ENCODE measurements around the gene TNFRSF18. TPM values are rescaled to one million over a fixed set of nuclear protein-coding genes. Genes with fewer than 3 reads are reported as not detected.

The TNFRSF18 gene
- total and polyA plus RNA-seq, 2 experiments from 2014 or later = 1.1 to 1.5 TPM

DNA sequence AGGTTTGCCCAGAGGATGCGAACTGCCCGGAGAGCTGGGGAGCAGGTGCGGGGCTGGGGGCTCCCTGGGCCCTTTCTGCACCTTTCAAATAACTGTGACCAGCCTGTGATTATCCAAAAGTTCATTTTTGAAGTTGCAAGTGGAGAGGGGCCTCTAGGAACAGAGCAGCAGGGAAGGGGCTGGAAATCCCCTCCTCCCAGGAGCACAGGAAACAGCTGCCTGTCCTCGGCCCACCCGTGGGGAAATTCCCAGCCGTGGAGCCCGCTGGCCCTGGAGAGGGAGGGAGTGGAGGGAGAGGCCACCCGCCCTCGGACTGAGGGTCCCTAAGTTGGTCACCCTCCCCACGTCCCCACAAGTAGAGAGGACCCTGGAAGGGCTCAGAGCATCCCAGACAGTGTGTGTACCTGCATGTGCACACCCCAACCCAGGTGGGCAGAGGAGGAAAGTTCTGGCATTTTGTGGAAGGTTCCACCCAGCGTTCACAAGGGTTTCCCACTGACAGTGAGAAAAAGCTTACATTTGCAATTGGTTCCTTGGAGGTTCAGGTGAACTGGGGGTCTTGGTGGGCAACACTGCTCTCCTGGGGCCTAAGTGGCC is 8.8 kb upstream of the TNFRSF18 start:
- no peak overlapping the region for H3K4me3 ChIP-seq
- Mint-ChIP-seq H3K9me3 (no peaks in the 10 kb centered on the region), H3K36me3 (ENCODE audit: low read depth) (peaks cover 12% of the 10 kb centered on the region; the same call in 2 of the 3 replicates), H3K27me3 (ENCODE audit: insufficient read depth, low read depth, poor library complexity) (peaks cover 10% of the 10 kb centered on the region), H3K4me3 (no peak overlapping the region), H3K4me1 (no peaks in the 10 kb centered on the region), H3K27ac (no peak overlapping the region)
- no peaks in the 10 kb centered on the region for H3F3A ChIP-seq (replicated peaks; ENCODE audit: low read depth)
- no peaks in the 10 kb centered on the region; the same call in 1 of the 2 replicates for H4K20me1 ChIP-seq (replicated peaks; ENCODE audit: insufficient read depth)
- no peaks in the 10 kb centered on the region for H3K79me2 ChIP-seq (replicated peaks; ENCODE audit: insufficient read depth)
- no peak overlapping the region for H3K4me2 ChIP-seq
- DNase-seq (ENCODE audit: low spot score) (no peak), ATAC-seq (no peak)
- no peak overlapping the region for H3K27ac ChIP-seq (ENCODE audit: low read depth)
- H2AFZ ChIP-seq = no peak overlapping the region
- TF ChIP-seq, protein P1, sequence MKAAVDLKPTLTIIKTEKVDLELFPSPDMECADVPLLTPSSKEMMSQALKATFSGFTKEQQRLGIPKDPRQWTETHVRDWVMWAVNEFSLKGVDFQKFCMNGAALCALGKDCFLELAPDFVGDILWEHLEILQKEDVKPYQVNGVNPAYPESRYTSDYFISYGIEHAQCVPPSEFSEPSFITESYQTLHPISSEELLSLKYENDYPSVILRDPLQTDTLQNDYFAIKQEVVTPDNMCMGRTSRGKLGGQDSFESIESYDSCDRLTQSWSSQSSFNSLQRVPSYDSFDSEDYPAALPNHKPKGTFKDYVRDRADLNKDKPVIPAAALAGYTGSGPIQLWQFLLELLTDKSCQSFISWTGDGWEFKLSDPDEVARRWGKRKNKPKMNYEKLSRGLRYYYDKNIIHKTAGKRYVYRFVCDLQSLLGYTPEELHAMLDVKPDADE (IDR thresholded peaks at IDR 0.05) = no peak
- TF ChIP-seq POLR2AphosphoS5 (IDR thresholded peaks at IDR 0.05; ENCODE audit: low read depth) (no peak), EZH2phosphoT487 (IDR thresholded peaks at IDR 0.05; ENCODE audit: unreplicated experiment) (no peak), ZNF114 (CRISPR knock-in tag; IDR thresholded peaks at IDR 0.05) (no peak), JUNB (IDR thresholded peaks at IDR 0.05; ENCODE audit: unreplicated experiment) (no peak)
- peaks cover 4% of the 10 kb centered on the region; the same call in 1 of the 2 replicates for H3K36me3 ChIP-seq (ENCODE audit: insufficient read depth)
- no peaks in the 10 kb centered on the region for H3K9me2 ChIP-seq (ENCODE audit: insufficient read depth)
- H3K27me3 ChIP-seq (ENCODE audit: insufficient read depth) = no peaks in the 10 kb centered on the region
- no peaks in the 10 kb centered on the region for H3K4me1 ChIP-seq (ENCODE audit: insufficient read depth)

DNA sequence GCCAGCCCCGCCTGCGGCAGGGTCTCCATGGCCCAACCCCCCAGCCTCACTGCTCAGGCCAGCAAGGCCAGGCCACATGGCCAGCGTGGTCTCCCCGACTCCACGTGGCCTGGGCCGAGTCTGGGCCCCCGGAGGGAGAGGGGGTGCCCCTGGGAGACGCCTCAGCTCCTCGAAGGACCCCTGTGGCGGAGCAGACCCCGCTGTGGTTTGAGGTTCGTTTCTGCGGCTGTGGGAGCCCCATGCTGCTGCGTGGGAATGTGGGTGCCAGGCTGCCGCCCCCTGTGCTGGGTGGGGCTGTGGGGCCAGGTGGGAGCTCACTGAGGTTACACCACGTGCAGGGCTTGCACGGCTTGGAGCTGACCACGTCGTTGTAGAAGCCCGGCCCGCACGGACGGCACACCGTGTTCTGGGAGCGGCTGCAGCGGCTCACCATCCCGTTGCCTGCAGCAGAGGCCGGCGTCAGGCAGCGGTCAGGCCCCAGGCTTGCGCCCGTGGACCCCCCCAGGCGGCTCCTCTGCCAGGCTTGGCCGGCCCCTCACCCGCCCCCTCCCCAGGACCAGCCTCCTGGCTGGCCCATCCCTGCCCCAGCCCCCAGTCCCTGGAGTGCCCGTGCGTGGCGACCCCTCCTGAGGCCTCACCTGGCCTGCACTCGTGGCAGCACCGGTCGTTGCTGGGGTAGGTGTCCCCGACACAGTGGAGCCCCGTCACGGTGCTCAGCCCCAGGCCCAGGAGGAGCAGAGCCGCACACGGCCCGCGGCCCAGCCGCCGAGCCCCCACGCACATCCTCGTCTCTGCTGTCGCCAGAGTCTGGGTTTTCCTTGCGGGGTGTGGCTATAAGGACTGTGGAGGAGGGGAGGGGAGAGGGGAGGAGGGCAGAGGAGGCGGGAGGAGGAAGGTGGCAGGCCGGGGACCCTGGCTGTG is 7.2 kb upstream of the TNFRSF18 start, which contains the start of gene TNFRSF4:
TNFRSF4 (minus strand) TSS at position 809 of the 921 bp plus-strand sequence; CDS start at position 783, 26 bp downstream.
- Histone ChIP-seq H3K4me1 (ENCODE audit: insufficient read depth) (no peaks in the 10 kb centered on the region), H4K20me1 (replicated peaks; ENCODE audit: insufficient read depth) (no peaks in the 10 kb centered on the region; the same call in 1 of the 2 replicates), H3K27me3 (ENCODE audit: insufficient read depth) (no peaks in the 10 kb centered on the region), H3F3A (replicated peaks; ENCODE audit: low read depth) (no peaks in the 10 kb centered on the region), H3K4me3 (no peak within 1 kb of the TSS), H3K36me3 (ENCODE audit: insufficient read depth) (peaks cover 4% of the 10 kb centered on the region; the same call in 1 of the 2 replicates), H3K9me2 (ENCODE audit: insufficient read depth) (no peaks in the 10 kb centered on the region), H3K79me2 (replicated peaks; ENCODE audit: insufficient read depth) (no peaks in the 10 kb centered on the region), H2AFZ (no peak within 1 kb of the TSS), H3K4me2 (no peak within 1 kb of the TSS), H3K27ac (ENCODE audit: low read depth) (no peak within 1 kb of the TSS)
- DNase-seq (ENCODE audit: low spot score) = no peak
- peaks cover 12% of the 10 kb centered on the region; the same call in 2 of the 3 replicates for H3K36me3 Mint-ChIP-seq (ENCODE audit: low read depth)
- no peak within 1 kb of the TSS for H3K27ac Mint-ChIP-seq
- H3K9me3 Mint-ChIP-seq = no peaks in the 10 kb centered on the region
- H3K4me1 Mint-ChIP-seq = no peaks in the 10 kb centered on the region
- H3K4me3 Mint-ChIP-seq = no peak within 1 kb of the TSS
- H3K27me3 Mint-ChIP-seq (ENCODE audit: insufficient read depth, low read depth, poor library complexity) = peaks cover 9% of the 10 kb centered on the region
- TF ChIP-seq, protein P1 (IDR thresholded peaks at IDR 0.05) = no peak
- TF ChIP-seq, protein P2, sequence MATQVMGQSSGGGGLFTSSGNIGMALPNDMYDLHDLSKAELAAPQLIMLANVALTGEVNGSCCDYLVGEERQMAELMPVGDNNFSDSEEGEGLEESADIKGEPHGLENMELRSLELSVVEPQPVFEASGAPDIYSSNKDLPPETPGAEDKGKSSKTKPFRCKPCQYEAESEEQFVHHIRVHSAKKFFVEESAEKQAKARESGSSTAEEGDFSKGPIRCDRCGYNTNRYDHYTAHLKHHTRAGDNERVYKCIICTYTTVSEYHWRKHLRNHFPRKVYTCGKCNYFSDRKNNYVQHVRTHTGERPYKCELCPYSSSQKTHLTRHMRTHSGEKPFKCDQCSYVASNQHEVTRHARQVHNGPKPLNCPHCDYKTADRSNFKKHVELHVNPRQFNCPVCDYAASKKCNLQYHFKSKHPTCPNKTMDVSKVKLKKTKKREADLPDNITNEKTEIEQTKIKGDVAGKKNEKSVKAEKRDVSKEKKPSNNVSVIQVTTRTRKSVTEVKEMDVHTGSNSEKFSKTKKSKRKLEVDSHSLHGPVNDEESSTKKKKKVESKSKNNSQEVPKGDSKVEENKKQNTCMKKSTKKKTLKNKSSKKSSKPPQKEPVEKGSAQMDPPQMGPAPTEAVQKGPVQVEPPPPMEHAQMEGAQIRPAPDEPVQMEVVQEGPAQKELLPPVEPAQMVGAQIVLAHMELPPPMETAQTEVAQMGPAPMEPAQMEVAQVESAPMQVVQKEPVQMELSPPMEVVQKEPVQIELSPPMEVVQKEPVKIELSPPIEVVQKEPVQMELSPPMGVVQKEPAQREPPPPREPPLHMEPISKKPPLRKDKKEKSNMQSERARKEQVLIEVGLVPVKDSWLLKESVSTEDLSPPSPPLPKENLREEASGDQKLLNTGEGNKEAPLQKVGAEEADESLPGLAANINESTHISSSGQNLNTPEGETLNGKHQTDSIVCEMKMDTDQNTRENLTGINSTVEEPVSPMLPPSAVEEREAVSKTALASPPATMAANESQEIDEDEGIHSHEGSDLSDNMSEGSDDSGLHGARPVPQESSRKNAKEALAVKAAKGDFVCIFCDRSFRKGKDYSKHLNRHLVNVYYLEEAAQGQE (IDR thresholded peaks at IDR 0.05; ENCODE audit: unreplicated experiment) = no peak
- TF ChIP-seq, protein P3, sequence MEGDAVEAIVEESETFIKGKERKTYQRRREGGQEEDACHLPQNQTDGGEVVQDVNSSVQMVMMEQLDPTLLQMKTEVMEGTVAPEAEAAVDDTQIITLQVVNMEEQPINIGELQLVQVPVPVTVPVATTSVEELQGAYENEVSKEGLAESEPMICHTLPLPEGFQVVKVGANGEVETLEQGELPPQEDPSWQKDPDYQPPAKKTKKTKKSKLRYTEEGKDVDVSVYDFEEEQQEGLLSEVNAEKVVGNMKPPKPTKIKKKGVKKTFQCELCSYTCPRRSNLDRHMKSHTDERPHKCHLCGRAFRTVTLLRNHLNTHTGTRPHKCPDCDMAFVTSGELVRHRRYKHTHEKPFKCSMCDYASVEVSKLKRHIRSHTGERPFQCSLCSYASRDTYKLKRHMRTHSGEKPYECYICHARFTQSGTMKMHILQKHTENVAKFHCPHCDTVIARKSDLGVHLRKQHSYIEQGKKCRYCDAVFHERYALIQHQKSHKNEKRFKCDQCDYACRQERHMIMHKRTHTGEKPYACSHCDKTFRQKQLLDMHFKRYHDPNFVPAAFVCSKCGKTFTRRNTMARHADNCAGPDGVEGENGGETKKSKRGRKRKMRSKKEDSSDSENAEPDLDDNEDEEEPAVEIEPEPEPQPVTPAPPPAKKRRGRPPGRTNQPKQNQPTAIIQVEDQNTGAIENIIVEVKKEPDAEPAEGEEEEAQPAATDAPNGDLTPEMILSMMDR (conservative IDR thresholded peaks at IDR 0.05; ENCODE audit: low read depth in 2 of 2) = no peak
- TF ChIP-seq POLR2AphosphoS5 (IDR thresholded peaks at IDR 0.05; ENCODE audit: low read depth) = no peak
- ATAC-seq = peak; percentile 28
